ENCODE measurements around the gene RPP25L.
A peak's percentile ranks its signal among the peaks of the same experiment; 100 is the strongest.

RPP25L gene

DNA sequence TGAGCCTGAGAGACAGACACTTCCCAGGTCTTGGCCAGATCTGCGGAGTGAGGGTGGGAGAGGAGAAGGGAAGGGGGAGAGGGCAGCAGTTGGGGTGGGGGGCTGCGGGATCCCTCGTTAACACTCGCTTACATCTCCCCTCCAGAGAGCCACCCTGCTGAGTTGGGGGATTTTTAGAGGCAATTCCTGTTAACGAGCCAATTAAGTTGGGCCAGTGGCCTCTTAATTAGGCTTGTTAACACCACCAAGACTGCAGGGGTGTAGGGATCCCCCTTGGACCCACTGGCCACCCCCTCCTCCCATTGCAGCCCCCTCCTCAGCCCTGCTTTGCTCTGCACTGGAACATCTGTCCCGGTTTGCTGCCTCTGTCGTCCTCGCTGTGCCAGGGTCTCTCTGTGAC, 46.0 kb downstream of the RPP25L start:
- no peak for DNase-seq

DNA sequence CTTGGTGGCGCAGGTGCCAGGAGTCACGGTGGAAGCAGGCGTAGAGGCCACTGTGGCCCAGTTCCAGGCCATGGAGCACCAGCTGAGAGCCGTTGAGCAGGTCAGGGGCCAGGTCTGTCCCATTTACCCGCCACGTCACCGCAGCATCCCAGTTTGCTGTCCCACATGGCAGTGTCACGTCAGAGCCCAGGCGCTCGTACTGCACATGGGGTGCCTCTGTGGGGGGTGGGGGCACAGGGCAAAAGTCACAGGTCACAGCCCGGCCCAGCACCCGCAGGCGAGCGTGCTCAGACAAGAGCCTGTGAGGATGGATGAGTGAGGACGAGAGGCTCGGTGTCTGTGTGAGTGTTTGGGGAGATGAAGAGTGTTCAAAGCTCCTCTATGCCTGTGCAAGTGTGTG, 47.3 kb downstream of the RPP25L start:
- DNase-seq = no peak

DNA sequence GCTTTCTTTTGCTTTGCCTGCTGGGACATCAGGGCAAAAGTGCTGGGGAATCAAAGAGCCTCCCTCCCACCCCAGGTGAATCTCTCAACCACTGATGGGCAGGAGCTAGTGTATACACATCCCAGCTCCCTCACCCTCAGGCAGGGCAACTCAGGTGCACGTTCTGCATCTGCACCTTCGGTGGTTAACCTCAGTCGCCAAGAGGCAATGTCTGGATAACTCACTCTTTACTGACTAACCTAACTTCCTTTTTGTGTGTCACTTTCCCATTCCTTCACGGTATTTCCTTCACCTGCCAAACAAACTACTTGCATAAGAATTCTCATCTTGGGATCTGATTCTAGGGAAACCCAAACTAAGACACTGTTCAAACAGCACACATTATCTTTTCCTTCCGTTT, 48.6 kb downstream of the RPP25L start:
- no peak for DNase-seq

DNA sequence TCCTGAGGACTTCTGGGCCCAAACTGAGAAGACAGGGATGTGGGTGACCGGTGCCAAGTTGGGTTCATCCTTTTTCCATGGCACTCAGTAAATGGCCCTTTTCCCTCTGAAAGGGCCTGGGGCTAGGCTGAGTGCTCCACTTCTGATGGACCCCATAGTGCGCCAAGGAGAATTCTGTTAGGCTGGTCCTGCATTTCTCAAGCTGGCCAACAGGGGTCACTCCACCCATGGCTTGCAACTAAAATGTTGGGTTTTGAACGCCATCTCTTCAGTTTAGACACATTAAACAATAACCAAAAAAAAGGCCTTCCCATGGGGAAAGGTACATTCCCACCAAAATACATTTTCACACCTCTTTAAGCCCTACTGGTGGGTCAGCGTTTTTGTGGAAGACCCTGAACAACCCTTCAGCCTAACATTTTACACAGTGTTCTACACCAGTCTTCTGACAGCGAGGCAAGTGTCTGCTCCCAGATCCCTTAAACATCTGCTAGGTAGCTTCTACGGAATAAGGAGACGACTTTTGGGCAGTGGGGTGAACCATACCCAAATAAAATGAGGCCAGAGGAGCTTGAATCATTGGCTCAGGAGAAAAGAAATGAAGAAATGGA, 49.7 kb downstream of the RPP25L start:
- peak; percentile 18 for DNase-seq

DNA sequence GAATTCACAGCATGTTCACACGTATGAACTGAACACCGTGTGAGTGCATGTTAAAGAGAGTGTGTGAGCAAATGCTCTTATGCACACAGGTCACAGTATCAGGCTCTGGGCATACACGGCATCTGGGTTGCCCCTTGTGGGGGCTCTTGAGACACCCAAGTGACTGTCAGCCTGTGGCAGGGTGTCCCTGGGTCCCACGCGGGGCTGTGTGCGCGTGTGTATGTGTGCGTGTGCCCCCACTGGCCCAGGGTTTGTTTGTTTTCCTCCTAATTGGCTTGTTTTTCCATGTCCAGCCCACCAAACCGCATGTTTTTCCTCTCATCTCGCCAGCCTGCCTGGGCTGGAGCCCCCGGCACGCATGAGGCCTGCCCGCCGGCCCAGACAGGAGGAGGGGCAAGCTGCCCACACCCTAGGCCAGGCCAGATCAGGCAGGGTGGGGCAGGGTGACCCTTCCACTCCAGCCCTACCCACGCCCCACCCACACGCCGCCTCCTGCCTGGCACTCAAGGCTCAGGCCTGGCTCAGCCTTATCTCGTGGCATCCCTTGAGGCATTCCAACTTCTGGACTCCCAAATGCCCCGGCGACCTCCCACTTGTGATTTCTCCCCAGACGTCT, 51.2 kb downstream of the RPP25L start:
- no peak for DNase-seq
